Head of caudate nucleus (tissue), 42 donors: Measurements from ENCODE around the gene HNRNPLL.

Experiments
- DNase-seq, 42 donors: peaks; one replicate each; pipeline versions ENCODE4 v3.0.0 to v3.0.0-alpha.2; 2020 to 2021; ENCODE audit warnings: mixed read lengths in 7 of 42
- intact Hi-C: fragments of 100-400 bp; cut with DNase I; formaldehyde crosslinking; loops from one replicate; pipeline ENCODE4 v1.15.0; 2022

Gene HNRNPLL

DNA sequence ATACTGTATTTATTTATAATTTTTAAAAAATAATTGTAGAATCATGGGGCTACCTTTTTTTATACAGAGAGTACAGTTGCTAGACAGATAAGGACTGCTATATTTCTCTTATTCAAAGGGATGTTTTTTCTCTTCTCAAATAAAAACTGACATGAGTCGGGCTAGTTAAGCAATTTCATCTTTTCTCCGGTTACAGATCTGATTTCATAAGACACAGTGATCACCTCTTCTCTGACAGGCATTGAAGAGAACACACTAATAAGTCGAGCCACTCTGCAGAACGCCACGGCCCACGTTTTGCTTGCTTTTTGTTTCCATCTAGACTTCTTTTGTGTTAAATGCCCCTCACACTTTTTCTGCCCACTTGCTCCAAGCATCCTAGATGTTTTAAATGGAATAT, 85.4 kb downstream of the HNRNPLL start:
- intact Hi-C loops, result no loop called here
- DNase-seq, result no peak

GRCh38 chr2:38516526-38516925, 86.2 kb downstream of the HNRNPLL start:
- intact Hi-C loops, result no loop called here
- no peak for DNase-seq

DNA sequence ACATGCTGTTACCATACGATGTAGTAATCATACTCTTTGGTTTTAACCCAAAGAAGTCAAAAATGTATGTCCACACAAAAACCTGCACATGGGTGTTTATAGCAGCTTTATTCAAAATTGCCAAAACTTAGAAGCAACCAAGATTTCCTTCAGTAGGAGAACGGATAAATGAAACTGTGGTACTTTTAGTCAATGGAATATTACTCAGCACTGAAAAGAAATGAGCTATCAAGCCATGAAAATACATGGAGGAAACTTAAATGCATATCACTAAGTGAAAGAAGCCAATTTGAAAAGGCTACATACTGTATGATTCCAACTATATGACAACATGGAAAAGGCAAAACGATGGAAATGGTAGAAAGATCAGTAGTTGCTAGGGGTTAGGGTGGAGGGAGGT, 86.6 kb downstream of the HNRNPLL start:
- no peak for DNase-seq
- intact Hi-C loops, result no loop called here

- intact Hi-C loops, result no loop called here
- no peak for DNase-seq
Observed at GRCh38 chr2:38515155-38516074, 87.3 kb downstream of the HNRNPLL start.

DNA sequence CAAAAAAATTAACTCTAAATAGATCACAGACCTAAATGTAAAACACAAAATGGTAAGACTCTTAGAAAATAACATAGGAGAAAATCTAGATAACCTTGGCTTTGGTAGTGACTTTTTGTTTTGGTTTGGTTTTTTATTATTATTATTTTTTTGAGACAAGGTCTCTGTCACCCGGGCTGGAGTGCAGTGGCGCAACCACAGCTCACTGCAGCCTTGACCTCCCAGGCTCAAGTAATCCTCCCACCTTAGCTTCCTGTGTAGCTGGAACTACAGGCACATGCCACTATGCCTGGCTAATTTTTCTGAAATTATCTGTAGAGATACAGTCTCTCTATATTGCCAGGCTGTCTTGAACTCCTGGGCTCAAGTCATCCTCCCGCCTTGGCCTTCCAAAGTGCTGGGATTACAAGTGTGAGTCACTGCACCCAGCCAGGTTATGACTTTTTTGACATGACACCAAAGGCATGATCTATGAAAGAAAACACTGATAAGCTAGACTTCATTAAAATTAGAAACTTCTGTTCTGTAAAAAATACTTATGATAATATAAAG, 88.0 kb downstream of the HNRNPLL start:
- no peak for DNase-seq
- intact Hi-C loops, result no loop called here

GRCh38 chr2:38512211-38512610, 90.5 kb downstream of the HNRNPLL start:
- DNase-seq, result no peak
- intact Hi-C loops, result no loop called here
